Keratinocyte (primary cell): ENCODE data around the gene ZNF628.

Source experiments
- CTCF ChIP-seq, 3 experiments: IDR thresholded peaks in 1 of 3; conservative IDR thresholded peaks in 1 of 3; optimal IDR thresholded peaks in 1 of 3; 2 replicates in 2 of 3; 3 replicates in 1 of 3; pipeline versions ENCODE3 to v1.5.1; 2011; ENCODE audit warnings: low read length in 3 of 3, mild to moderate bottlenecking in 3 of 3, moderate library complexity in 2 of 3, control low read depth in 1 of 3, inconsistent platforms in 1 of 3; ENCODE audit not compliant: insufficient read depth in 2 of 3; ENCODE audit errors: extremely low read depth in 1 of 3
- EZH2 ChIP-seq: IDR thresholded peaks from one replicate; pipeline ENCODE4 v1.6.1; 2012; ENCODE audit warnings: inconsistent platforms, mild to moderate bottlenecking, low read length, moderate library complexity

GRCh38 chr19:55491546-55492360 is 15.3 kb downstream of the ZNF628 start:
- TF ChIP-seq CTCF (optimal IDR thresholded peaks at IDR 0.05 in 1 of 3, IDR thresholded peaks at IDR 0.05 in 1 of 3, conservative IDR thresholded peaks at IDR 0.05 in 1 of 3; ENCODE audit: extremely low read depth in 1 of 3, insufficient read depth in 2 of 3, low read length in 3 of 3) (no peak), EZH2 (no peak)
